ENCODE measurements around the gene HAUS1. TPM values are rescaled to one million over a fixed set of nuclear protein-coding genes. Genes with fewer than 3 reads are reported as not detected.

HAUS1 gene
- total RNA-seq, 1 donor from 2014 or later, result 26.4 TPM

Other genes with a start within 250 kb of the HAUS1 start
- 8.9 and 12.1 TPM in 2 replicates for gene EPG5, start 137.1 kb upstream of the HAUS1 start, total RNA-seq
- 0.20 and 1.1 TPM in 2 replicates for gene PSTPIP2, start 32.1 kb upstream of the HAUS1 start, total RNA-seq
- gene ATP5F1A, start 6.1 kb upstream of the HAUS1 start, total RNA-seq, result 421 and 463 TPM in 2 replicates